Stimulated activated CD4-positive, alpha-beta T cell treated with anti-CD3 and anti-CD28 coated beads, Interleukin-4, amount 100 ng/mL, for 48 hours (primary cell): ENCODE measurements around the gene EXOSC2.

Source experiments
- DNase-seq, 2 donors: peaks; one replicate each; pipeline ENCODE4 v3.0.0-alpha.2; 2020; ENCODE audit warnings: low read depth in 2 of 2

EXOSC2 gene

DNA sequence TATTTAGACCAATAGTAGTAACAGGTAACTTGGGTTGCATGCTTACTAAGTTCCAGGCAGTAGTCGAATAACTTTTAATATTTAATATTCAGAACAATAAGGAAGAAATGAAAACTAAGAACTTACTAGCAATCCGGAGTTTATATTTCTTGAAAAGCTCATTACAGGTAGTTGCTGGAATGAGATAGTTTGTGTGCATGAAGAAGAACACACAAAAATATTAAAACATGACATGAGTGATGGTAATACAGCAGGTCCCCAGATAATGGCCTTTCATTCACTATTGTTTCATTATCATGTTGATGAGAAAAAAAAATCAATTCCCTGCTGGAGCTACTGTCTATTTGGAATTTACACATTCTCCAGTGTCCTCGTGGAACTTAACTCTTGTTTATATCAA lies 44.7 kb downstream of the EXOSC2 start:
- DNase-seq = no peak

DNA sequence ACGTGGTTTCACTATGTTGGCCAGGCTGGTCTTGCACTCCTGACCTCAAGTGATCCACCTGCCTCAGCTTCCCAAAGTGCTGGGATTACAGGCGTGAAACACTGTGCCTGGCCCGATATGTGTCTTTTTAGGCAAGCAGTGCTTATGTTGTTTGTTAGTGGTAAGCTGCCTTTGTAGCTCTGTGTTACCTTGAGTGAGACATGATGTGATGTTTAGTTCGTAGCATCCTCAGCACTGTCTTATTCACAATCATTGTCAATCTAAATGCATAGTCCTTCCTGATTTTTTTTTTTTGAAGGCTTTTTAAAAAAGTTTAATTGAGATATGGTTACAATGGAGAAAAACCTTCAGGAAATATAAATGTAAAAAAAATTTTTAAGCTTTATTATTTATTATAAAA lies 45.5 kb downstream of the EXOSC2 start:
- DNase-seq = no peak

GRCh38 chr9:130740218-130741023 lies 46.8 kb downstream of the EXOSC2 start:
- DNase-seq = no peak

DNA sequence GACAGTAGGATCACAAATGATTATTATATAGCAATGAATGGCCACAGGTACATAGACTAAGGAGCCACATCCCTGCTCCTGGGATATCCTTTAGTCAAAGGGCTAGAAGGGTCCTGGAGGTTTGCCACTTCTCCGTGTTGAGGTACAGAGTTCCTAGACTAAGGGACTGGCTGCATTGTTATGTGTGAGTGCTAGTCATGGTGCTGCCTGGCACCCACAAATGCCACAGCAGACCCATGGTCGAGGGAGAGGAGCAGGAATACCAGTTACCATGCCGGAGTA lies 47.4 kb downstream of the EXOSC2 start:
- DNase-seq = no peak

GRCh38 chr9:130741831-130742449 lies 48.4 kb downstream of the EXOSC2 start:
- DNase-seq = no peak

DNA sequence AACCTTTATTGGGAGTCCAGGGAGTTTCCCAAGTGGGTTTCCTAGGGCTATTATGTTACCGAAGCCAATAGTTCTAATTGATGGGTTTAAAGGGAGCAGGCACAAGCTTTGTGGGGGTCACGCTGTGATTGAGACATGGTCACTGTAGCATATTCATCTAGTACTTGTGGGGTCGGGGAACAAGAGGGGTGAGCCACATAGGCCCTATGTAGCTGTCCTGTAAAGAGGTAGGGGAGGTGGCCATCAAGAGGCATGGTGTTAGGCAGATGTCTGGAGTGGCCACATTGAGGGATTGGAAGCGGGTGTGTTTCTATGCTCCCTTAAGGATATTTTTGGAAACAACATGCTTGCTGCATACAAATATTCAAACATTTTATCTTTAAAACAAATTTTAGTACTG lies 50.1 kb downstream of the EXOSC2 start:
- DNase-seq = no peak

DNA sequence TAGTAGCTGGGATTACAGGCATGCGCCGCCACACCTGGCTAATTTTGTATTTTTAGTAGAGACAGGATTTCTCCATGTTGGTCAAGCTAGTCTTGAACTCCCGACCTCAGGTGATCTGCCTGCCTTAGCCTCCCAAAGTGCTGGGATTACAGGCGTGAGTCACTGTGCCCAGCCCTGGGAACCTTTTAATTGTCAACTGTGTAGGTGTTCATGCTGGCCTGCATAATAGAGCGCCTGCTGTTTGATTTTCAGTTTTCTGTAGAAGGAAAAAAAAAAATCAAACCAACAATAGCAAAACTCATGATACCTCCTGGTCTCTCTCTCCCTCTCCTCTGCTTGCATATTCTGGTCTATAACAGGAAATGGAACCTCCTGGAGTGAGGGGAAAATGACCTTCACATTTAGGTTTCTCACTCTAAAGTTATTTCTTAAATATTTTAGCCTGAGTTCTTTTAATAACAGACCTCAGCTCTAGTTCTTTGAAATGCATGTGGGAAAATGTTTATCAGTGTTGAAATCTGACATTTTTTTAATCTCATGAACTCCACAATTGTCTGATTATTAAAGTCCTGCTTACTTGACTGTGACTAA lies 51.7 kb downstream of the EXOSC2 start:
- no peak for DNase-seq

- no peak for DNase-seq
Measured at GRCh38 chr9:130745829-130746228, 52.2 kb downstream of the EXOSC2 start.

DNA sequence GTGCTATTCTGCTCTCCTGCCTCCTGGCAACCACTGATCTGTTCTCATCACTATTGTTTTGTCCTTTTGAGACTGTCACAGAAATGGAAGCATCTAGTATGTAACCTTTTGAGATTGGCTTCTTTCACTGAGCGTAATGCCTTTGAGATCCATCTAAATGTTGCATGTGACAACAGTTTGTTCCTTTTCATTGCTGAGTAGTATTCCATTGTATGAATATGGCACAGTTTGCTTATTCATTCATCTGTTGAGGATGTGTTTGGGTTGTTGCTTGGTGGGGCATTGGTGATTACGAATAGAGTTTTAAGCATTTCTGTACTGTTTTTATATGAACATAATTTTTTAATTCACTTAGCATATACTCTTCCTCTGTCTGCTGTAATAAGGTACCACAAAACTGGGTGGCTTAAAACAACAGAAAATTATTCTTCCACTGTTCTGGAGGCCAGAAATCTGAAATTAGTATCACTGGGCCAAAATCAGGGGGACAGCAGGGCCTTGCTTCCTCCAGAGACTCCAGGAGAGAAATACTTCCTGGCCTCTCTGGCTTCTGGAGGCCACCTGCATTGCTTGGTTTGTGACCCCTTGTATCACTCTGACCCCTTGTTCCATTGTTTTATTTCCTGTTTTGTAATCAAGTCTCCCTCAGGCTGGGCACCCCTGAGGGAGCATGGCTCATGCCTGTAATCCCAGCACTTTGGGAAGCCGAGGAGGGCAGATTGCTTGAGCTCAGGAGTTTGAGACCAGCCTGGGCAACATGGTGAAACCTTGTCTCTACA lies 53.0 kb downstream of the EXOSC2 start:
- no peak for DNase-seq

DNA sequence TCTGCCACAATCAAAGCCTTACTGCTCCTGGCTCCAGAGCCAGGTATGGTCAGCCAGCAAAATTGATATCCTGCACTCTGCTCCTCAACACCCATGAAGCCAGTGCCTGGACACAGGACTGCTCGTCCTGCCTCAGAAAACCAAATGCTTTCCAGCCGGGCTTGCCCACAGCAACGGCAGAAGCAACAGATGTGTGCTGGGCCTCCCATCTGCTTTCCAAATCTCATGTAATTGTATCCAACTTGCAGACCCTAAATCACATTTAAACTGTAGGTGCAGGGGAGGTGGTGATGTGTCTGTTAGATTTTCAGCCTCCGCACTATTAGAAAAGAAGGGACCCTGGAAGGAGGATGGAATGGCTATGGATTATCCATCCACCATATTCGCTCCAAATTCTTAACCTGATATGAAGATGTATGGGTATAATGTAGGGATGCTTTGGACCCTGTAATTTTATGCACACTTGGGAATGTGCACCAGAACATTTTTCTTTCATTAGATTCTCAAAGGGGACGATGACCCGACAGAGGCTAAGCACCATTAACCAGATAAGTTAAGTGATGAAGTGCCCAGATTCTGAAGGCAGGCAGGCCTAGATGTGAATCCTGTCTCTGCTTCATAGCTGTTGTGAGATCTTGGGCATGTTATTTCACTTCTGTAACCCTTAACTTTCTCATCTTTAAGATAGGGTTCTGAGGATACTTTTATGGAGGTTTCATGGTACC lies 58.2 kb downstream of the EXOSC2 start:
- DNase-seq = no peak
